Skin epidermis (tissue), 12 donors: Measurements from ENCODE around the gene HMGN1.
A peak's percentile ranks its signal among the peaks of the same experiment; 100 is the strongest.

Experiments
- H3K27ac ChIP-seq, 21 experiments: fragments of 200-600 bp; sonication (generic) in 11 of 21; one replicate each; pipeline ENCODE4 v1.5.0; 2020; ENCODE audit warnings: mild to moderate bottlenecking in 3 of 21, inconsistent platforms in 2 of 21, moderate library complexity in 2 of 21
- H3K4me3 ChIP-seq, 7 experiments: fragments of 200-600 bp; sonication (generic) in 2 of 7; one replicate each; pipeline ENCODE4 v1.5.0; 2020; ENCODE audit warnings: inconsistent platforms in 2 of 7, mild to moderate bottlenecking in 2 of 7, moderate library complexity in 1 of 7

HMGN1 gene

DNA sequence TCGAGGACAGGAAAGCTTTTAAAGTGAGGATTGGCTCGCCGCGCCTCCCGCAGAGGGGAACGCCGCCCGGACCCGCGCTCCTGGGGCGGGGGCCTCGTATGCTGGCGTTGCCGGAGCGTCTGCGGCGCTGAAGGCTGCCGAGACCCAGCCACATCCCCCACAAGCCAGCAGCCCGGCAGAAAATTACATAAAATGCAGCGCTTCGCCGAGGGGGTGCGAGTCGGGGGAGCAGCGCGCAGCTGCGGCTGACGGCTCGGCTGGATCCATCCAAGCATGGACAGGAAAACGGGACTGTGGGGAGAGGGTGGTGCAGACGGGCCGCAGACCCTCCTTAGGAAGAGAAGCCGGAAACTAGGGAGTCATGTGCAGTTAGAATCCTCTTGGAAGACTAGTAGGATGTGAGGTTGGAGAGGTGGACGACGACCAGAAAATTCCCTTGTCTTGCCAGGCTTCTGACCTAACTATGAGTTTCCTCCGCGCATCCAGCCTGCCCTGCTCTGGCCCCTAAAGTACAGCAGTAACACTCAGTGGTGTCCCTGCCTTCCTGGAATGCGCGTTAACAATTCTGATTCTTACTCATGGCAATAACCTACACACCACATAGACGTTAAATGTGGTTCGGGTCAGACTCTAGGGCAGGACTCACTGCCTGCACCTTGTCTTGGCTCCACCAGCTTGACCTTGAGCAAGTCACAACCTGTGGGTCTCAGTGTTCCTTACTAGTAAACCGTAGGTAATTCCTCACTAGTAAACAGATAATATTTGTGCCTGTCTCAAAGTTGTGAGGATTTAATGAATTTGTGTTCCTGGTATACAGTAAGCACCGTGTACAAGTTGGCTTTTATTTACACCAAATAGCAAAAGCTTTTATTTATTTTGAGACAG is 34.5 kb downstream of the HMGN1 start:
- H3K4me3 ChIP-seq, result peak overlapping the region; percentile 77 to 97 (median 91)
- H3K27ac ChIP-seq, result peak overlapping the region; percentile 85 to 100 (median 99)

DNA sequence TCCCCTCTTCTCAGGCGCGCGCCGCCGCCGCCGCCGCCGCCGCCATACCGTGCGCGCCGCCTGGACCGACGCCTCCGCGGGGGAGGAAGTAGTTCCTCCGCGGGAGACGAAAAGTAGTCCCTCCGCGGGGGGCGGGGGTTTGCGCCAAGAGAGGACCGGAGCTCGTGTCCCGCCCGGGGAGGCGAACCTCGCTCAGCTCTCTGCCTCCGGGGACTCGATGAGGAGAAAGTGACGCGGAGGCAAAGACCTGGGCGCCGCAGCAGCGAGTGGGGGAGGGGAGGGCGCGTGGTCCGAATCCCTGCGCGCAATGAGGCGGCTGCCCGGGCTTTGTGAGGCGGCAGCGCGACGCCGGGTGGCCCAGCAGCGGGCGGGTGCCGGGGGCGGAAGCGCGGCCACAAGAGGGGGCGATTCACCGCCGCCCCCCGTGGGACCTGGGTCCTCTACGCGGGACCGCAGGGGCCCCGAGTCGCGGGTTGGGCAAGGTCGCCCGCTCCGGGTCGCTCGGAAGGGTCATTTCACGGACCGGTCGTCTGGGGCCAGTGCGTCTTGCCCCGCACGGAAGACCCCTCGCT is 35.2 kb downstream of the HMGN1 start, which contains the start of gene BRWD1:
Gene BRWD1, minus strand, starts transcription at position 62 of the 572 bp plus-strand sequence. CDS start 141 bp downstream, outside the sequence.
- peak within 1 kb of the TSS; percentile 85 to 100 (median 99) for H3K27ac ChIP-seq
- peak within 1 kb of the TSS; percentile 77 to 97 (median 91) for H3K4me3 ChIP-seq

DNA sequence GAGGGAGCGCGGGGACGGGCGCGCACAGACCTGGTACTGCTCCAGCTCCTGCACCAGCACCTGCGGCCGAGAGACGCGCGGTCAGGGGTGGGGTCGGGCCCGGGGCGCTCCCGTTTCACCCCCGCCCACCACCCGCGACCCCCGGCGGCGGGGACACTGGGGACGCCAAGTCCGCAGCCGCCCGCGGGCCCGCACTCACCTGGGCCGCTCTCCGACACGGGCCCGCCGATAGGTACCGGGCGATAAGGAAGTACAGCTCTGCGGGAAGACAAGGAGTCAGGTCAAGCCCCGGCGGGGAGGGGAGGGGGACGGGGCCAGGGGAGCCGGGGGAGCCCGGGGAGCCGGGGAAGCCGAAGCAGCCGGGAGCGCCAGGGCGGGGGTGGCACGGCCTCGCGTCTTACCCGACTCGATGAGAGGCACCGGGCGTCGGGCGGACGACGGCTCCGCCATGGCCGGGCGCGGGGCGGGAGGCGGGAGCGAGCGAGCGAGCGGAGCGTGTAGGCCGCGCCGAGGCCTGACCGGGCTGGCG is 35.8 kb downstream of the HMGN1 start:
- H3K27ac ChIP-seq, result peak overlapping the region; percentile 85 to 100 (median 99)
- H3K4me3 ChIP-seq, result peak overlapping the region; percentile 77 to 97 (median 91)

DNA sequence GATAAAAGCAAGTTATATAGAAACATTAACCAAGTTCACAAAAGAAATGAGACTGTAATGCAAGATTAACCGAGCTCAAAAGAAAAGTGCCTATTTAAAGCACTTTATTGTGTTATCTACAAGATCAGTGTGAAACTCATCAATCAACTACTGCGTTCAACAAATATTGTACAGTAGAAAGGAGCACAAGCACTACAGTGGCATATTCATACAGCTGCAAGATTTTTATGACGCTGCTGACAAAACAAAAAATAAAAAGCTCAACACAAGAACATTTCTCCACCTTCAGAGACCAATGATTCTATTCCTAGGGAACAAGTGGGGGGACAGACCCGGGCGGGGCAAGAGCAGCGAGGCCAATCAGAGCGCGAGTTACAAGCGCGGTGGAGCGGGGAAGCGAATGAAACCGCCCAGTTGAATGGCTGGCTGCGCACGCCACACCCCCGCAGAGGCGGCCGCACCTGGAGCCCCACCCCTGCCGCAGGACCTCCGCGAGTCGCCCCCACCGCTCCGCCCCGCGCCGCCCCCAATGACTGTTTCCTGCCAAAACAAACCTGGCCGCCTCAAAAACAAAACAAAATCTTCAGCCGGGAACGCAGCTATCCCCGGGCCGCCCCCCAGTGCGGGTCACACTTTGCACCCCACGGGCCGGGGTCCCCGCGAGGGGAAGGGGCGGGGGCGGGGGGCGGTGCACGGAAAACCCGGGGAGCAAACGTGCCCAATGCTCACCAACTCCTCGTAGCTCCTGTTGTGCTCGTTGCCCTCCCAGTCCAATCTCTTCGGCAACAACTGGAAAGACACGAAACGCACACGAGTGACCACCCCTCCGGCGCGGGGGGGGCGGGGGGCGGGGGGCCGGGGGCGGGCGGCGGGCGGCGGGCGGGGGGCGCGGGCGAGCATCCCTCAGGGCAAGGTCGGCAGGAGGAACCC is 36.5 kb downstream of the HMGN1 start:
- Histone ChIP-seq H3K27ac (peak overlapping the region; percentile 85 to 100 (median 99)), H3K4me3 (peak overlapping the region; percentile 77 to 97 (median 91))

DNA sequence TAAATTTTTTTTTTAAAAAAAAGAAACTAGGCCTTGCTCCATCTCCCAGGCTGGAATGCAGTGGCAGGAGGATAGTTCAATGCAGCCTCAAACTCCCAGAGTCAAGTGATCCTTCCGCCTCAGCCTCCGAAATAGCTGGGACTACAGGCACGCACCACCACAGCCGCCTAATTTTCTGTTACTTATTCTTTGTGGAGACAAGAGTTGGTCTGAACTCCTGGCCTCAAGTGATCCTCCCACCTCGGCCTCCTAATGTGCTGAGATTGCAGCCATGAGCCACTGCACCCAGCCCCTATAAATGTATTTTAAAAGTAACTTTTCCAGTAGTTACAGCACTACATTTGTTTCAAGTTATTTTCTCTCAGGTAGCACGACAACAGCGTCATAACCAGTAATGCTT is 37.7 kb downstream of the HMGN1 start:
- Histone ChIP-seq H3K27ac (no peak overlapping the region), H3K4me3 (no peak overlapping the region)

DNA sequence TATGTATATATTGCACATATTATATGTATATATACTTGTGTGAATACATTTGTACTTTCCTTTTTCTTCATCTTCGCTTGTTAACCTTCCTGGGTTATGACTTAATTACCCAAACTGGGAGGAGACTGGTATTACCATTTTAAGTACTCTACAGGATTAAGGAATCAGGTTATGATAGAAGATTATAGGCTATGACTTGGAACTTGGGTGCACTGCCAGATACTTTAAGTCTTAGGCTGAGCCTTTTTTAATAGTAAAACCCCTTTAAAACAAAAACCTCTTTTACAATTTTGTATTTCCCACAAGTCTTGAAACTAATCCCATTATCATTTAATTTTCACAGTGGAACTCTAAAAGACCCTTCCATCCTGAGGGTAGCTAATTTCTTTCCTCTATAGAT is 41.4 kb downstream of the HMGN1 start:
- Histone ChIP-seq H3K27ac (no peak overlapping the region), H3K4me3 (no peak overlapping the region)

DNA sequence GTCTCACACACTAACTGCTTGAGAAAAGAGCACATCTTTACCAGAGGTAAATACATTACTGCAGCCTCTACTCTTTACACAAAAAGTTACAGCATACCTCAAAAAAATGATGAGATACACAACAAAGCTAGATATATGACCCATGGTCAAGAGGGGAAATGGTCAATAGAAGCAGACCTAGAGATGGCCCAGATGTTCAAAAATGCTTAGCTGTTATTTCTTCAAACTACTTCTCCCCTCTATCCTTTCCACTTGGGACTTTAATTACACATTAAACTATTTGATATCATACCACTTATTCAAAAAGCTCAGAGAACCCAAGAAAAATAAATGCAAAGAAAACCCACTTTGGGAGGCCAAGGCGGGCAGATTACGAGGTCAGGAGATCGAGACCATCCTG is 48.3 kb downstream of the HMGN1 start:
- Histone ChIP-seq H3K4me3 (no peak overlapping the region), H3K27ac (no peak overlapping the region)

DNA sequence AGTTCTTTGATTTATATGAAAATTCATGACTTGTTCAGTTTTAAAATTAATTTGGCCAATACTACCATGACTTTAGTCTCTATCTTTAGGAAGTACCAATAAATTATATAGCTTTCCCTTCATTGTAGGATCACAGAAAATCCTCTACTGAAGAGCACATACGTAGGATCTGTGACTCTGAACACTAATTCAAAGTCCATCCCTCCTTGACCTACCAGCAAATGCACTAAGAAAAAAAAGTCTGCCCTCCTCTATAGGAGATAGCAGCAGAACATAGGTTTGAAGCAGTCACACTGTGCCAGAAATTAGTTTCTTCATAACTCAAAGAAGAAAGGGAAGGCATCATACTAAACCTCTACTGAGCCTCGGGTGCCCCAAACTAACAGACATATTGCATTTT is 52.0 kb downstream of the HMGN1 start:
- Histone ChIP-seq H3K4me3 (no peak overlapping the region), H3K27ac (no peak overlapping the region)
